Neuronal stem cell (in vitro differentiated cells): ENCODE results near the gene CCN2.

Source experiments
- DNase-seq: peaks from one replicate; pipeline ENCODE4 v3.0.0-alpha.2; 2013; ENCODE audit warnings: low spot score
- H2AFZ ChIP-seq: one replicate; pipeline ENCODE4 v1.6.1; 2013; ENCODE audit warnings: mild to moderate bottlenecking, low read length, inconsistent platforms
- H2AK5ac ChIP-seq: 2 replicates; pipeline ENCODE4 v1.6.1; 2013; ENCODE audit warnings: low read depth, mild to moderate bottlenecking, inconsistent platforms, low read length, moderate library complexity, mixed read lengths
- H2BK120ac ChIP-seq: 2 replicates; pipeline ENCODE4 v1.6.1; 2013; ENCODE audit warnings: low read depth, mild to moderate bottlenecking, inconsistent platforms, low read length, moderate library complexity, mixed read lengths
- H2BK12ac ChIP-seq: one replicate; pipeline ENCODE4 v1.6.1; 2013; ENCODE audit warnings: low read length, inconsistent platforms
- H2BK15ac ChIP-seq: 2 replicates; pipeline ENCODE4 v1.6.1; 2013; ENCODE audit warnings: mild to moderate bottlenecking, low read length, inconsistent platforms, mixed read lengths
- H2BK5ac ChIP-seq: one replicate; pipeline ENCODE4 v1.6.1; 2013; ENCODE audit warnings: inconsistent platforms, mild to moderate bottlenecking, low read length, moderate library complexity
- H3K14ac ChIP-seq: one replicate; pipeline ENCODE4 v1.6.1; 2013; ENCODE audit warnings: low read length, inconsistent platforms
- H3K18ac ChIP-seq: 2 replicates; pipeline ENCODE4 v1.6.1; 2013; ENCODE audit warnings: low read length, inconsistent platforms
- H3K23ac ChIP-seq: 2 replicates; pipeline ENCODE4 v1.6.1; 2013; ENCODE audit warnings: low read depth, mild to moderate bottlenecking, mixed read lengths, low read length, inconsistent platforms; ENCODE audit not compliant: poor library complexity
- H3K27ac ChIP-seq: replicated peaks from 3 replicates; pipeline ENCODE4 v1.5.1; 2013; ENCODE audit warnings: low read length, inconsistent platforms
- H3K27me3 ChIP-seq, 3 experiments: 2 replicates each; pipeline ENCODE4 v1.6.1; 2013; ENCODE audit warnings: low read length in 3 of 3, mild to moderate bottlenecking in 2 of 3, inconsistent platforms in 1 of 3, low read depth in 1 of 3, mixed read lengths in 1 of 3, moderate library complexity in 1 of 3; ENCODE audit not compliant: control insufficient read depth in 3 of 3, insufficient read depth in 3 of 3
- H3K36me3 ChIP-seq, 2 donors: replicated peaks in 1 of 2; 2 replicates each; pipeline ENCODE4 v1.6.1; 2013; ENCODE audit warnings: low read length in 2 of 2; ENCODE audit not compliant: control insufficient read depth in 2 of 2, insufficient read depth in 2 of 2
- H3K4ac ChIP-seq: 2 replicates; pipeline ENCODE4 v1.6.1; 2013; ENCODE audit warnings: inconsistent platforms, mild to moderate bottlenecking, low read length, moderate library complexity
- H3K4me1 ChIP-seq, 2 donors: 1 replicate in 1 of 2; 2 replicates in 1 of 2; pipeline ENCODE4 v1.6.1; 2013; ENCODE audit warnings: low read length in 2 of 2, low read depth in 1 of 2; ENCODE audit not compliant: control insufficient read depth in 2 of 2, insufficient read depth in 1 of 2
- H3K4me2 ChIP-seq: one replicate; pipeline ENCODE4 v1.6.1; 2013; ENCODE audit warnings: mild to moderate bottlenecking, low read length, inconsistent platforms; ENCODE audit not compliant: insufficient read depth, poor library complexity, severe bottlenecking
- H3K4me3 ChIP-seq, 2 donors: 2 replicates each; pipeline ENCODE4 v1.5.1; 2013; ENCODE audit warnings: low read length in 2 of 2, mild to moderate bottlenecking in 2 of 2, inconsistent platforms in 1 of 2, moderate library complexity in 1 of 2
- H3K79me1 ChIP-seq: one replicate; pipeline ENCODE4 v1.6.1; 2013; ENCODE audit warnings: low read depth, mild to moderate bottlenecking, inconsistent platforms, low read length, moderate library complexity
- H3K9ac ChIP-seq: one replicate; pipeline ENCODE4 v1.6.1; 2013; ENCODE audit warnings: mild to moderate bottlenecking, low read depth, low read length, inconsistent platforms; ENCODE audit not compliant: poor library complexity
- H3K9me3 ChIP-seq, 2 donors: replicated peaks in 1 of 2; 2 replicates each; pipeline versions ENCODE3 to v1.6.1; 2013; ENCODE audit warnings: low read length in 2 of 2, mild to moderate bottlenecking in 2 of 2, inconsistent platforms in 1 of 2, low read depth in 1 of 2, mixed read lengths in 1 of 2, moderate library complexity in 1 of 2; ENCODE audit not compliant: control insufficient read depth in 2 of 2, insufficient read depth in 1 of 2
- H4K8ac ChIP-seq: one replicate; pipeline ENCODE4 v1.6.1; 2013; ENCODE audit warnings: low read depth, mild to moderate bottlenecking, inconsistent platforms, low read length, moderate library complexity
- H4K91ac ChIP-seq: one replicate; pipeline ENCODE4 v1.6.1; 2013; ENCODE audit warnings: low read length, low read depth, mild to moderate bottlenecking, inconsistent platforms; ENCODE audit not compliant: poor library complexity
- WGBS, 2 donors: extraction: QIAGEN DNeasy Blood & Tissue Kit; methylation state at CpG; one replicate each; pipeline ENCODE4 v1.1.7; 2013; ENCODE audit warnings: missing lambda C conversion rate in 2 of 2, mixed read lengths in 1 of 2; ENCODE audit not compliant: insufficient read length in 2 of 2, insufficient replicate concordance in 1 of 2; ENCODE audit errors: extremely low coverage in 2 of 2; 5-methylcytosine and 5-hydroxymethylcytosine counted together

The CCN2 gene

DNA sequence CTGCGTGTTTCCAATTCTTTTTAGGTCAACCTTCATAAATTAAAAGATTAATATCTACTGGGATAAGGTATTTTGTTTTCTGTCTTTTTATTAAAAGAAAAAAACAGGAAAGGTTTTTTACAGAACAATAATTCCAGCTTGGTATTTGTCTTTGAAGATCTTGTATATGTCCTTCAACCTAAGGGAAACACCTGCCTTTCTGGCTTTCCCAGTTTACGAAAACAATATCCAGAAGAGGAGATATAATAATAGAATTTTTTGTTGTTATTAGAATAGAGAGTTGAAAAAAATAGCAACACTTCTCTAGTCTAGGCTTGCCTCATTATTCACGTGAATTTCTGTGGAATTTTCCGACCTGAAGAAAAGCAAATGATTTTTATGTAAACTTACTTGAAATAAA is 37.9 kb upstream of the CCN2 start:
- Histone ChIP-seq H3K23ac (no peak overlapping the region), H2BK120ac (no peak overlapping the region), H3K4me1 (no peaks in the 10 kb centered on the region), H3K18ac (no peak overlapping the region), H3K4me2 (no peak overlapping the region), H4K8ac (no peak overlapping the region), H2AFZ (no peak overlapping the region), H3K27me3 (no peaks in the 10 kb centered on the region), H3K14ac (no peak overlapping the region), H3K36me3 (no peaks in the 10 kb centered on the region), H3K4me3 (no peak overlapping the region), H3K4ac (no peak overlapping the region), H2BK12ac (no peak overlapping the region), H3K27ac (no peak overlapping the region), H4K91ac (no peak overlapping the region), H2BK5ac (no peak overlapping the region), H3K9me3 (peaks cover 0 to 4% of the 10 kb centered on the region in 2 donors), H2BK15ac (no peak overlapping the region), H2AK5ac (no peak overlapping the region), H3K9ac (no peak overlapping the region), H3K79me1 (no peaks in the 10 kb centered on the region)
- WGBS, 2 donors = no CpG with 5 or more reads among the region's 4 CpGs
- no peak for DNase-seq

DNA sequence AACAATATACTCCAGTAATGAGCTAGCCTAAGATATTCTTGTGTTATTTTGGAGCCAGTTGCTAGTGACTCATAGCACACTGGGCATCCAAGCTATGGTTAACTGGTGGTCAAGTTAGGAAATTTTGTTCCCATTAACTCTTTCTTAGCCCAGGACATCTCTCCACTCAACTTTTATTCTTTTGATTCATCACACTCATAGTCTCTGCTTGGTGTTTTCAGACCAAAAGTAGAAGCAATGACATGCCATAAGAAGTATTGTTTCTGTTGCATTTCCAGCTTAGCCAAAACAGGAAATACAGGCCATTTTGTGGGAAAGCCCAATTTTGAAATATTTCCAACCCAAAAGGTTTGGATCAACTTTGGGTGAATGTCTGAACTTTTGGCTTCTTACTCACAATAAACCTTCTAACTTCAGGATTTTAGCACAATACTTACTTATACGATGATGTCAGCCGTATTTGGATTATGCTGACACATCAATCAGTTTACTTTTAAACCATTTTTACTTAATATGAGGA is 31.6 kb upstream of the CCN2 start:
- no peak overlapping the region for H4K8ac ChIP-seq
- no peak overlapping the region for H3K4me2 ChIP-seq
- no peak overlapping the region for H3K27ac ChIP-seq
- H2AK5ac ChIP-seq = no peak overlapping the region
- no peaks in the 10 kb centered on the region for H3K79me1 ChIP-seq
- no peaks in the 10 kb centered on the region for H3K36me3 ChIP-seq
- no peak overlapping the region for H2AFZ ChIP-seq
- no peak overlapping the region for H3K18ac ChIP-seq
- no peak for DNase-seq
- H3K14ac ChIP-seq = no peak overlapping the region
- no peaks in the 10 kb centered on the region for H3K27me3 ChIP-seq
- no peak overlapping the region for H3K9ac ChIP-seq
- no peak overlapping the region for H2BK5ac ChIP-seq
- no peaks in the 10 kb centered on the region for H3K4me1 ChIP-seq
- no peak overlapping the region for H2BK120ac ChIP-seq
- H2BK12ac ChIP-seq = no peak overlapping the region
- H2BK15ac ChIP-seq = no peak overlapping the region
- no peak overlapping the region for H3K4me3 ChIP-seq
- H3K23ac ChIP-seq = no peak overlapping the region
- no peak overlapping the region for H4K91ac ChIP-seq
- H3K4ac ChIP-seq = no peak overlapping the region
- no peaks in the 10 kb centered on the region for H3K9me3 ChIP-seq
- no CpG with 5 or more reads among the region's 2 CpGs for WGBS, 2 donors

DNA sequence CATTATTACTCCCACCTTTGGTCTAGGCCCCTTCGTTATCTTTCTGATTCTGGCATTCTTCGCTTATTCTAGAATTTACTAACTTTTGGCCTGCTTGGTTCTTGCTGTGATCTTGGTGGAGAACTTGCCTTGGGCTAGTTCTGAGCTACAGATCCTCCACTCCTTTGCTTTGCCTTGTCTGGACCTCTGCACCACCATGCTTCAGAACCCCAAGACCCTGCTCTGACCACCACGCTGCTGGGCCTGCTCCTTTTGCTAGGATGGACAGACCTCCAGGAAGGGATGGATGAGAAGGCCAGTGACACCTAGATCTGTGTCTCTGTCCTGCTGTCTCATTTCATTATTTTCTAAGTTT is 30.4 kb upstream of the CCN2 start:
- Histone ChIP-seq H4K8ac (no peak overlapping the region), H2BK5ac (no peak overlapping the region), H3K18ac (no peak overlapping the region), H3K27ac (no peak overlapping the region), H3K36me3 (no peaks in the 10 kb centered on the region), H3K23ac (no peak overlapping the region), H2BK15ac (no peak overlapping the region), H3K4ac (no peak overlapping the region), H3K9ac (no peak overlapping the region), H3K4me2 (no peak overlapping the region), H3K14ac (no peak overlapping the region), H3K4me1 (peaks cover 0 to 4% of the 10 kb centered on the region in 2 donors), H2AFZ (no peak overlapping the region), H4K91ac (no peak overlapping the region), H2AK5ac (no peak overlapping the region), H3K27me3 (no peaks in the 10 kb centered on the region), H2BK12ac (no peak overlapping the region), H2BK120ac (no peak overlapping the region), H3K79me1 (no peaks in the 10 kb centered on the region), H3K9me3 (no peaks in the 10 kb centered on the region), H3K4me3 (no peak overlapping the region)
- WGBS, 2 donors = no CpG with 5 or more reads among the region's 3 CpGs
- no peak for DNase-seq

DNA sequence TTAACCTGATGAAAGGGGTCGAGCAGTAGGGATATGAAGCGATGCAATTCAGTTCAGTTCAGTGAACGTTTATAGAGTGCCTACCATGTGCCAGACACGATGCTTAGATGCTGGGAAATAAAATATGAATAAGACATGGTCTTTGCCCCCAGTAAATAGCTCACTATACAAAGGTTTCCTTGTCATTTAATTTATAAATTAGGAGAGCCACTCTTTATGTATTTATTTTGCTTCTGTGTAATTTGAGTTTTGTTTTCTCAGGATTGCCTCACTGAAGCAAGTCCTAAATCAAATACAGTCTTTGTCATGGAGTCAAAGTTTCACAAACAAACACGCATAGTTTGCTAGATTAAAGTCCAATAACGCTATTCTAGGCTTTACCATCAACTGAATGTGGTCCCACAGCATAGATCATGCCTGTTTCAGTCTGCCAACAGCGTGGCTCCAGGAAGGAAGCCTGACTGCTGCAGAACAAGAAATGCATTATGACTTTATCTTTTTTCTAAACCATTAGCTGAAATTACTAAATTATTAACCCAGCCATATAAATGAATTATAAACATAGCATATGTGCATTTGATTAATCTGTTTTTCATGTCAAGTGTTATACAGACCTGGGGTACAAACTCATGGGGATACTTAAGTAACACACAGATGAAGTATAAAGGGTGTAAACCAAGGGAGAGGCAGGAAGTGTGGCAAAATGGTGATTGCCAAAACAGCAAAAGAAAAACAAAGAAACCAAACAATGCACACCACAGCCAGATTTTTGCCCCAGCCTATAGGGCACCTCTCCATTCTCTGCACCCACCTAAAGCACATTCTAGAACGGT is 29.8 kb upstream of the CCN2 start:
- H3K23ac ChIP-seq = no peak overlapping the region
- H3K4me2 ChIP-seq = no peak overlapping the region
- no peak overlapping the region for H3K18ac ChIP-seq
- H3K14ac ChIP-seq = no peak overlapping the region
- H2BK120ac ChIP-seq = no peak overlapping the region
- H3K4me3 ChIP-seq = no peak overlapping the region
- WGBS, 2 donors = no CpG with 5 or more reads among the region's 8 CpGs
- H4K8ac ChIP-seq = no peak overlapping the region
- DNase-seq = no peak
- H2BK12ac ChIP-seq = no peak overlapping the region
- H2AK5ac ChIP-seq = no peak overlapping the region
- H3K79me1 ChIP-seq = no peaks in the 10 kb centered on the region
- H3K36me3 ChIP-seq = no peaks in the 10 kb centered on the region
- H4K91ac ChIP-seq = no peak overlapping the region
- H3K9me3 ChIP-seq = no peaks in the 10 kb centered on the region
- H3K4me1 ChIP-seq = peaks cover 0 to 5% of the 10 kb centered on the region in 2 donors
- no peak overlapping the region for H3K4ac ChIP-seq
- H3K27me3 ChIP-seq = no peaks in the 10 kb centered on the region
- no peak overlapping the region for H3K9ac ChIP-seq
- no peak overlapping the region for H2AFZ ChIP-seq
- H3K27ac ChIP-seq = no peak overlapping the region
- H2BK15ac ChIP-seq = no peak overlapping the region
- H2BK5ac ChIP-seq = no peak overlapping the region
